ENCODE measurements around the gene DCUN1D4.

- TF ChIP-seq, protein P1, sequence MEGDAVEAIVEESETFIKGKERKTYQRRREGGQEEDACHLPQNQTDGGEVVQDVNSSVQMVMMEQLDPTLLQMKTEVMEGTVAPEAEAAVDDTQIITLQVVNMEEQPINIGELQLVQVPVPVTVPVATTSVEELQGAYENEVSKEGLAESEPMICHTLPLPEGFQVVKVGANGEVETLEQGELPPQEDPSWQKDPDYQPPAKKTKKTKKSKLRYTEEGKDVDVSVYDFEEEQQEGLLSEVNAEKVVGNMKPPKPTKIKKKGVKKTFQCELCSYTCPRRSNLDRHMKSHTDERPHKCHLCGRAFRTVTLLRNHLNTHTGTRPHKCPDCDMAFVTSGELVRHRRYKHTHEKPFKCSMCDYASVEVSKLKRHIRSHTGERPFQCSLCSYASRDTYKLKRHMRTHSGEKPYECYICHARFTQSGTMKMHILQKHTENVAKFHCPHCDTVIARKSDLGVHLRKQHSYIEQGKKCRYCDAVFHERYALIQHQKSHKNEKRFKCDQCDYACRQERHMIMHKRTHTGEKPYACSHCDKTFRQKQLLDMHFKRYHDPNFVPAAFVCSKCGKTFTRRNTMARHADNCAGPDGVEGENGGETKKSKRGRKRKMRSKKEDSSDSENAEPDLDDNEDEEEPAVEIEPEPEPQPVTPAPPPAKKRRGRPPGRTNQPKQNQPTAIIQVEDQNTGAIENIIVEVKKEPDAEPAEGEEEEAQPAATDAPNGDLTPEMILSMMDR (IDR thresholded peaks at IDR 0.05; ENCODE audit: poor library complexity, severe bottlenecking): no peak
- no peak for TF ChIP-seq POLR2AphosphoS5 (IDR thresholded peaks at IDR 0.05)
Observed at GRCh38 chr4:51942108-51942832, 99.3 kb downstream of the DCUN1D4 start.

All from neural cell (in vitro differentiated cells).